GM06990 (cell line): ENCODE data around the gene IPO11.

Source experiments
- DNase-seq: peaks from one replicate; pipeline ENCODE4 v3.0.0-alpha.2; 2011; ENCODE audit not compliant: insufficient read length; ENCODE audit errors: extremely low read depth
- H3K27me3 ChIP-seq: replicated peaks from 2 replicates; pipeline ENCODE4 v1.6.0; 2011; ENCODE audit warnings: low read length; ENCODE audit not compliant: control insufficient read depth, insufficient read depth
- H3K36me3 ChIP-seq: 2 replicates; pipeline ENCODE4 v1.5.1; 2011; ENCODE audit warnings: low read length; ENCODE audit not compliant: control insufficient read depth, insufficient read depth
- H3K4me3 ChIP-seq: replicated peaks from 2 replicates; pipeline ENCODE4 v1.5.1; 2011; ENCODE audit warnings: low read depth, mild to moderate bottlenecking, control low read depth, low read length
- TF ChIP-seq, protein P1 (sequence below): IDR thresholded peaks from 2 replicates; pipeline ENCODE4 v1.5.1; 2011; ENCODE audit warnings: low read length, control low read depth, mild to moderate bottlenecking, inconsistent platforms; ENCODE audit not compliant: insufficient read depth, poor library complexity, severe bottlenecking

The IPO11 gene

DNA sequence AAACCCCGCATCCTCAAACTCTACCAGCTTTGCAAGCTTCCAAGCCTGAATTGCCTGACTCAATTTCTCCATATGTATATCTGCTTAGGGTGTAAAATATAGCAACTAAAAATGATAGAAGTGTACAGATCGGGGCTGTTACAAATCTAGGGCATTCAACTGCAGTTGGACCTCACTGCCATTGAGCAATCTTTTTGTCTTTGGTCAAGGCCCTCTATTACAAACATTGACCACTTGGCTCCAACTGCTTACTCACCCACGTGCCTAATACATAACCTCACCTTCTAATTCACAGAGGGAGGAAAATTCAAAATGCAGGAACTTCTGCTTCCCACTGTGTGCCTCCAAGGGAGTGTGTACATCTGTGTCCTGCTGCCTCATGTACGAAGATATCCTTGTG is 176.1 kb downstream of the IPO11 start:
- Histone ChIP-seq H3K27me3 (no peaks in the 10 kb centered on the region), H3K4me3 (no peak overlapping the region), H3K36me3 (peaks cover 1% of the 10 kb centered on the region; the same call in 1 of the 2 replicates)
- TF ChIP-seq, protein P1, sequence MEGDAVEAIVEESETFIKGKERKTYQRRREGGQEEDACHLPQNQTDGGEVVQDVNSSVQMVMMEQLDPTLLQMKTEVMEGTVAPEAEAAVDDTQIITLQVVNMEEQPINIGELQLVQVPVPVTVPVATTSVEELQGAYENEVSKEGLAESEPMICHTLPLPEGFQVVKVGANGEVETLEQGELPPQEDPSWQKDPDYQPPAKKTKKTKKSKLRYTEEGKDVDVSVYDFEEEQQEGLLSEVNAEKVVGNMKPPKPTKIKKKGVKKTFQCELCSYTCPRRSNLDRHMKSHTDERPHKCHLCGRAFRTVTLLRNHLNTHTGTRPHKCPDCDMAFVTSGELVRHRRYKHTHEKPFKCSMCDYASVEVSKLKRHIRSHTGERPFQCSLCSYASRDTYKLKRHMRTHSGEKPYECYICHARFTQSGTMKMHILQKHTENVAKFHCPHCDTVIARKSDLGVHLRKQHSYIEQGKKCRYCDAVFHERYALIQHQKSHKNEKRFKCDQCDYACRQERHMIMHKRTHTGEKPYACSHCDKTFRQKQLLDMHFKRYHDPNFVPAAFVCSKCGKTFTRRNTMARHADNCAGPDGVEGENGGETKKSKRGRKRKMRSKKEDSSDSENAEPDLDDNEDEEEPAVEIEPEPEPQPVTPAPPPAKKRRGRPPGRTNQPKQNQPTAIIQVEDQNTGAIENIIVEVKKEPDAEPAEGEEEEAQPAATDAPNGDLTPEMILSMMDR, result no peak
- no peak for DNase-seq

DNA sequence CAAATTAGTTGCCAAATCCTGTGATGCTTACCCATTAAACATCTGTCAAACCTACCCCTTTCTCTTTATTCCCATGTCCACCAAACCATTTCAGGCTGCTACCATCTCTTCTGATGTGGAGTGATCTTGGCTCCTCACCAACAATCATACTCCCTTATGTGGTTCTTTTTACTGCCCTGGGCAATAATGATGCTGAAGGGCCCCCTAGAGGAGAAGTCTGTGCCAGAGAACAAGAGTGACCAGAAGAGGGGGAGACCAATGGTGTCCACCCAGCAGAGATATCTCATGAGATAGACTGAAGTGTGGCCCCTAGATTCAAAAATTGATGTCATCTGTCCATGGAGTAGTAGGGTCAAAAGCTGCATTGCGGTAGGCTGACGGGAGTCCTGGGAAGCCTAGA is 176.9 kb downstream of the IPO11 start:
- H3K36me3 ChIP-seq, result peaks cover 1% of the 10 kb centered on the region; the same call in 1 of the 2 replicates
- DNase-seq, result no peak
- TF ChIP-seq, protein P1, result peak; percentile 7
- no peaks in the 10 kb centered on the region for H3K27me3 ChIP-seq
- no peak overlapping the region for H3K4me3 ChIP-seq

DNA sequence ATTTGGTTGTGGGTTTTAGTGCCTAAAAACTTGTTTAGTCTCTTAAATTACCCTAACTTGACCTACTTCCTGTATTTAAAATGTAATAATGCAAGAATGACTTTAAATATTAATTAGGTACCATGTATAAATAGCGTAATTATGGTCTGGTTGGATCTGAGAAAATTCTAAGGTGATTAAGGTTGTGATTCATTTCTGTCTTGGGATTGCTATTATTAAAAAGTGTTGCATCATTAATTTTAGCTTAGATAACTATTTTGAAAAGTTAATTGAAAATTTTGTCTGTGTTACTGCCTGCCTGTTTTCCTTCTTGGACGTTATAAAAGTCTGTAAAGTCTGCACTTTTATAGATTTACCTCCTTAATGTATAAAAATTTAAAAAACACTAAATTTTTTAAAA is 177.8 kb downstream of the IPO11 start:
- no peak for DNase-seq
- no peak overlapping the region for H3K4me3 ChIP-seq

DNA sequence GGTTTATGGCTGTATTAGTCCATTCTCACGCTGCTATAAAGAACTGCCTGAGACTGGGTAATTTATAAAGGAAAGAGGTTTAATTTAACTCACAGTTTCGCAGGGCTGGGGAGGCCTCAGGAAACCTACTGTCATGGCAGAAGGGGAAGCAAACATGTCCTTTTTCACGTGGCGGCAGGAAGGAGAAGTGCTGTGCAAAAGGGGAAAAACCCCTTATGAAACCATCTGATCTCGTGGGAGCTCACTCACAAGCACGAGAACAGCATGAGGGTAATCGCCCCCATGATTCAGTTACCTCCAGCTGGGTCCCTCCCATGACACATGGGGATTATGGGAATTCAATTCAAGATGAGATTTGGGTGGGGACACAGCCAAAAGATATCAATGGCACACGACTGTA is 180.0 kb downstream of the IPO11 start:
- no peak for DNase-seq
- Histone ChIP-seq H3K36me3 (peaks cover 1% of the 10 kb centered on the region; the same call in 1 of the 2 replicates), H3K27me3 (no peaks in the 10 kb centered on the region), H3K4me3 (no peak overlapping the region)
- TF ChIP-seq, protein P1, result no peak

More for the DNA sequence above, 177.8 kb downstream of the IPO11 start:
- H3K27me3 ChIP-seq, result no peaks in the 10 kb centered on the region
- TF ChIP-seq, protein P1, result no peak
- H3K36me3 ChIP-seq, result peaks cover 1% of the 10 kb centered on the region; the same call in 1 of the 2 replicates

DNA sequence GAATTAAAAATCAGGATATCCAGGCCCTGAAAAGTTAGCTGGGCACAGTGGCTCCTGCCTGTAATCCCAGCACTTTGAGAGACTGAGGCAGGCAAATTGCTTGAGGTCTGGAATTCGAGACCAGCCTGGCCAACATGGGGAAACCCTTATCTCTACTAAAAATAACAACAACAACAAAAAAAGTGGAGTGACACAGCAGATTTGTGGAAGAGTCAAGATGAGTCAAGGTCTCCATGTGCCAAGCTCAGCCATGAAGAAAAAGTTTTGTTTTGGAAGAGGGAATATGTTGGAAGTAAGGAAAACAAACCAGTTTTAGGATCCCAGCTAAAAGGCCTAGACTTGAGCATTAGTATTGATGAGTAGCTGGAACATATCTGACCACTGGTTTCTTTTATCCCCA is 180.8 kb downstream of the IPO11 start:
- TF ChIP-seq, protein P1, result no peak
- DNase-seq, result no peak
- Histone ChIP-seq H3K4me3 (no peak overlapping the region), H3K27me3 (no peaks in the 10 kb centered on the region), H3K36me3 (peaks cover 1% of the 10 kb centered on the region; the same call in 1 of the 2 replicates)
